Keratinocyte (primary cell): ENCODE data around the gene WDR77.

ENCODE experiments used
- CTCF ChIP-seq, 3 experiments: IDR thresholded peaks in 1 of 3; conservative IDR thresholded peaks in 1 of 3; optimal IDR thresholded peaks in 1 of 3; 2 replicates in 2 of 3; 3 replicates in 1 of 3; pipeline versions ENCODE3 to v1.5.1; 2011; ENCODE audit warnings: low read length in 3 of 3, mild to moderate bottlenecking in 3 of 3, moderate library complexity in 2 of 3, control low read depth in 1 of 3, inconsistent platforms in 1 of 3; ENCODE audit not compliant: insufficient read depth in 2 of 3; ENCODE audit errors: extremely low read depth in 1 of 3
- EZH2 ChIP-seq: IDR thresholded peaks from one replicate; pipeline ENCODE4 v1.6.1; 2012; ENCODE audit warnings: inconsistent platforms, mild to moderate bottlenecking, low read length, moderate library complexity

GRCh38 chr1:111468717-111469100, 19.7 kb upstream of the WDR77 start:
- no peak for TF ChIP-seq CTCF (optimal IDR thresholded peaks at IDR 0.05 in 1 of 3, IDR thresholded peaks at IDR 0.05 in 1 of 3, conservative IDR thresholded peaks at IDR 0.05 in 1 of 3; ENCODE audit: extremely low read depth in 1 of 3, insufficient read depth in 2 of 3, low read length in 3 of 3)
- TF ChIP-seq EZH2 = no peak
